Neuronal stem cell (in vitro differentiated cells): ENCODE results near the gene ATP2C2.

Source experiments
- DNase-seq: peaks from one replicate; pipeline ENCODE4 v3.0.0-alpha.2; 2013; ENCODE audit warnings: low spot score
- H2AFZ ChIP-seq: one replicate; pipeline ENCODE4 v1.6.1; 2013; ENCODE audit warnings: mild to moderate bottlenecking, low read length, inconsistent platforms
- H2AK5ac ChIP-seq: 2 replicates; pipeline ENCODE4 v1.6.1; 2013; ENCODE audit warnings: low read depth, mild to moderate bottlenecking, inconsistent platforms, low read length, moderate library complexity, mixed read lengths
- H2BK120ac ChIP-seq: 2 replicates; pipeline ENCODE4 v1.6.1; 2013; ENCODE audit warnings: low read depth, mild to moderate bottlenecking, inconsistent platforms, low read length, moderate library complexity, mixed read lengths
- H2BK12ac ChIP-seq: one replicate; pipeline ENCODE4 v1.6.1; 2013; ENCODE audit warnings: low read length, inconsistent platforms
- H2BK15ac ChIP-seq: 2 replicates; pipeline ENCODE4 v1.6.1; 2013; ENCODE audit warnings: mild to moderate bottlenecking, low read length, inconsistent platforms, mixed read lengths
- H2BK5ac ChIP-seq: one replicate; pipeline ENCODE4 v1.6.1; 2013; ENCODE audit warnings: inconsistent platforms, mild to moderate bottlenecking, low read length, moderate library complexity
- H3K14ac ChIP-seq: one replicate; pipeline ENCODE4 v1.6.1; 2013; ENCODE audit warnings: low read length, inconsistent platforms
- H3K18ac ChIP-seq: 2 replicates; pipeline ENCODE4 v1.6.1; 2013; ENCODE audit warnings: low read length, inconsistent platforms
- H3K23ac ChIP-seq: 2 replicates; pipeline ENCODE4 v1.6.1; 2013; ENCODE audit warnings: low read depth, mild to moderate bottlenecking, mixed read lengths, low read length, inconsistent platforms; ENCODE audit not compliant: poor library complexity
- H3K27ac ChIP-seq: replicated peaks from 3 replicates; pipeline ENCODE4 v1.5.1; 2013; ENCODE audit warnings: low read length, inconsistent platforms
- H3K27me3 ChIP-seq, 3 experiments: 2 replicates each; pipeline ENCODE4 v1.6.1; 2013; ENCODE audit warnings: low read length in 3 of 3, mild to moderate bottlenecking in 2 of 3, inconsistent platforms in 1 of 3, low read depth in 1 of 3, mixed read lengths in 1 of 3, moderate library complexity in 1 of 3; ENCODE audit not compliant: control insufficient read depth in 3 of 3, insufficient read depth in 3 of 3
- H3K36me3 ChIP-seq, 2 donors: replicated peaks in 1 of 2; 2 replicates each; pipeline ENCODE4 v1.6.1; 2013; ENCODE audit warnings: low read length in 2 of 2; ENCODE audit not compliant: control insufficient read depth in 2 of 2, insufficient read depth in 2 of 2
- H3K4ac ChIP-seq: 2 replicates; pipeline ENCODE4 v1.6.1; 2013; ENCODE audit warnings: inconsistent platforms, mild to moderate bottlenecking, low read length, moderate library complexity
- H3K4me1 ChIP-seq, 2 donors: 1 replicate in 1 of 2; 2 replicates in 1 of 2; pipeline ENCODE4 v1.6.1; 2013; ENCODE audit warnings: low read length in 2 of 2, low read depth in 1 of 2; ENCODE audit not compliant: control insufficient read depth in 2 of 2, insufficient read depth in 1 of 2
- H3K4me2 ChIP-seq: one replicate; pipeline ENCODE4 v1.6.1; 2013; ENCODE audit warnings: mild to moderate bottlenecking, low read length, inconsistent platforms; ENCODE audit not compliant: insufficient read depth, poor library complexity, severe bottlenecking
- H3K4me3 ChIP-seq, 2 donors: 2 replicates each; pipeline ENCODE4 v1.5.1; 2013; ENCODE audit warnings: low read length in 2 of 2, mild to moderate bottlenecking in 2 of 2, inconsistent platforms in 1 of 2, moderate library complexity in 1 of 2
- H3K79me1 ChIP-seq: one replicate; pipeline ENCODE4 v1.6.1; 2013; ENCODE audit warnings: low read depth, mild to moderate bottlenecking, inconsistent platforms, low read length, moderate library complexity
- H3K9ac ChIP-seq: one replicate; pipeline ENCODE4 v1.6.1; 2013; ENCODE audit warnings: mild to moderate bottlenecking, low read depth, low read length, inconsistent platforms; ENCODE audit not compliant: poor library complexity
- H3K9me3 ChIP-seq, 2 donors: replicated peaks in 1 of 2; 2 replicates each; pipeline versions ENCODE3 to v1.6.1; 2013; ENCODE audit warnings: low read length in 2 of 2, mild to moderate bottlenecking in 2 of 2, inconsistent platforms in 1 of 2, low read depth in 1 of 2, mixed read lengths in 1 of 2, moderate library complexity in 1 of 2; ENCODE audit not compliant: control insufficient read depth in 2 of 2, insufficient read depth in 1 of 2
- H4K8ac ChIP-seq: one replicate; pipeline ENCODE4 v1.6.1; 2013; ENCODE audit warnings: low read depth, mild to moderate bottlenecking, inconsistent platforms, low read length, moderate library complexity
- H4K91ac ChIP-seq: one replicate; pipeline ENCODE4 v1.6.1; 2013; ENCODE audit warnings: low read length, low read depth, mild to moderate bottlenecking, inconsistent platforms; ENCODE audit not compliant: poor library complexity
- WGBS, 2 donors: extraction: QIAGEN DNeasy Blood & Tissue Kit; methylation state at CpG; one replicate each; pipeline ENCODE4 v1.1.7; 2013; ENCODE audit warnings: missing lambda C conversion rate in 2 of 2, mixed read lengths in 1 of 2; ENCODE audit not compliant: insufficient read length in 2 of 2, insufficient replicate concordance in 1 of 2; ENCODE audit errors: extremely low coverage in 2 of 2; 5-methylcytosine and 5-hydroxymethylcytosine counted together

ATP2C2 gene

GRCh38 chr16:84499638-84500037, 131.3 kb downstream of the ATP2C2 start:
- H2BK120ac ChIP-seq: no peak overlapping the region
- peaks cover 6% of the 10 kb centered on the region in 2 donors for H3K4me1 ChIP-seq

GRCh38 chr16:84500531-84500930, 132.2 kb downstream of the ATP2C2 start:
- no peak overlapping the region for H3K27ac ChIP-seq
- H3K27me3 ChIP-seq: no peaks in the 10 kb centered on the region
- H3K79me1 ChIP-seq: peaks cover 9% of the 10 kb centered on the region
- no peak overlapping the region for H2BK120ac ChIP-seq
- H3K14ac ChIP-seq: no peak overlapping the region
- no peak overlapping the region for H2AK5ac ChIP-seq
- no peak overlapping the region for H3K4me2 ChIP-seq
- H2AFZ ChIP-seq: no peak overlapping the region
- no peak overlapping the region for H3K23ac ChIP-seq
- no peak overlapping the region for H2BK15ac ChIP-seq
- no peak for DNase-seq
- no peaks in the 10 kb centered on the region for H3K9me3 ChIP-seq
- H3K9ac ChIP-seq: no peak overlapping the region
- WGBS, 2 donors: no CpG with 5 or more reads among the region's 13 CpGs
- H4K8ac ChIP-seq: no peak overlapping the region
- H3K4ac ChIP-seq: no peak overlapping the region
- H4K91ac ChIP-seq: no peak overlapping the region
- H3K4me3 ChIP-seq: no peak overlapping the region
- no peak overlapping the region for H3K18ac ChIP-seq
- peaks cover 21 to 50% of the 10 kb centered on the region in 2 donors for H3K36me3 ChIP-seq
- no peak overlapping the region for H2BK12ac ChIP-seq
- H3K4me1 ChIP-seq: peaks cover 11 to 13% of the 10 kb centered on the region in 2 donors
- no peak overlapping the region for H2BK5ac ChIP-seq

More at GRCh38 chr16:84499638-84500037, 131.3 kb downstream of the ATP2C2 start:
- Histone ChIP-seq H2AK5ac (no peak overlapping the region), H3K18ac (no peak overlapping the region), H4K91ac (no peak overlapping the region), H3K4me3 (no peak overlapping the region), H3K4me2 (no peak overlapping the region), H3K36me3 (peaks cover 26 to 59% of the 10 kb centered on the region in 2 donors), H3K9ac (no peak overlapping the region), H2BK12ac (no peak overlapping the region), H3K14ac (no peak overlapping the region), H3K9me3 (peaks cover 0 to 3% of the 10 kb centered on the region in 2 donors), H3K23ac (no peak overlapping the region), H4K8ac (no peak overlapping the region), H2BK15ac (no peak overlapping the region), H2AFZ (no peak overlapping the region), H3K4ac (no peak overlapping the region), H3K27ac (no peak overlapping the region), H2BK5ac (no peak overlapping the region), H3K79me1 (peaks cover 4% of the 10 kb centered on the region), H3K27me3 (no peaks in the 10 kb centered on the region)
- DNase-seq: no peak
- WGBS, 2 donors: no CpG with 5 or more reads among the region's 15 CpGs

GRCh38 chr16:84501077-84501735, 132.9 kb downstream of the ATP2C2 start:
- no peak overlapping the region for H2AFZ ChIP-seq
- peaks cover 9% of the 10 kb centered on the region for H3K79me1 ChIP-seq
- H3K36me3 ChIP-seq: peaks cover 15 to 44% of the 10 kb centered on the region in 2 donors
- no peak overlapping the region for H3K9ac ChIP-seq
- H3K4ac ChIP-seq: no peak overlapping the region
- H2BK5ac ChIP-seq: no peak overlapping the region
- no peak overlapping the region for H3K14ac ChIP-seq
- H3K4me3 ChIP-seq: peak overlapping the region in 1 of 2 donors; percentile 6
- H2BK15ac ChIP-seq: no peak overlapping the region
- no peak overlapping the region for H3K18ac ChIP-seq
- no CpG with 5 or more reads among the region's 12 CpGs for WGBS, 2 donors
- no peak overlapping the region for H3K27ac ChIP-seq
- no peaks in the 10 kb centered on the region for H3K27me3 ChIP-seq
- H3K4me2 ChIP-seq: no peak overlapping the region
- peak overlapping the region; percentile 83 for H3K23ac ChIP-seq
- H2BK120ac ChIP-seq: no peak overlapping the region
- no peak overlapping the region for H2AK5ac ChIP-seq
- no peak overlapping the region for H4K8ac ChIP-seq
- no peak for DNase-seq
- no peak overlapping the region for H2BK12ac ChIP-seq
- peaks cover 11 to 13% of the 10 kb centered on the region in 2 donors for H3K4me1 ChIP-seq
- H3K9me3 ChIP-seq: no peaks in the 10 kb centered on the region
- H4K91ac ChIP-seq: no peak overlapping the region

GRCh38 chr16:84502075-84502474, 133.7 kb downstream of the ATP2C2 start:
- Histone ChIP-seq H2AK5ac (no peak overlapping the region), H2BK5ac (no peak overlapping the region), H2BK120ac (no peak overlapping the region), H3K23ac (no peak overlapping the region), H4K8ac (no peak overlapping the region), H3K9ac (no peak overlapping the region), H3K4me2 (no peak overlapping the region), H3K14ac (no peak overlapping the region), H4K91ac (no peak overlapping the region), H3K4me1 (peaks cover 11 to 13% of the 10 kb centered on the region in 2 donors), H3K18ac (no peak overlapping the region), H3K27me3 (no peaks in the 10 kb centered on the region), H2BK12ac (no peak overlapping the region), H3K36me3 (peaks cover 9 to 35% of the 10 kb centered on the region in 2 donors), H3K79me1 (peaks cover 9% of the 10 kb centered on the region), H3K9me3 (no peaks in the 10 kb centered on the region), H2BK15ac (no peak overlapping the region), H2AFZ (no peak overlapping the region), H3K4me3 (peak overlapping the region in 1 of 2 donors; percentile 7), H3K27ac (no peak overlapping the region), H3K4ac (no peak overlapping the region)
- DNase-seq: no peak
- no CpG with 5 or more reads among the region's 13 CpGs for WGBS, 2 donors
